Fibroblast of mammary gland (primary cell): ENCODE measurements around the gene LYVE1.

Experiments
- DNase-seq: peaks from one replicate; pipeline ENCODE4 v3.0.0-alpha.2; 2010; ENCODE audit warnings: low read depth
- H3K4me3 ChIP-seq: 2 replicates; pipeline ENCODE4 v1.5.1; 2011; ENCODE audit warnings: low read depth, mild to moderate bottlenecking, low read length, moderate library complexity; ENCODE audit not compliant: control insufficient read depth
- TF ChIP-seq, protein P1 (sequence below): conservative IDR thresholded peaks from 2 replicates; pipeline ENCODE4 v1.5.1; 2011; ENCODE audit warnings: low read depth, low read length, inconsistent platforms; ENCODE audit not compliant: control insufficient read depth, insufficient read depth

LYVE1 gene

DNA sequence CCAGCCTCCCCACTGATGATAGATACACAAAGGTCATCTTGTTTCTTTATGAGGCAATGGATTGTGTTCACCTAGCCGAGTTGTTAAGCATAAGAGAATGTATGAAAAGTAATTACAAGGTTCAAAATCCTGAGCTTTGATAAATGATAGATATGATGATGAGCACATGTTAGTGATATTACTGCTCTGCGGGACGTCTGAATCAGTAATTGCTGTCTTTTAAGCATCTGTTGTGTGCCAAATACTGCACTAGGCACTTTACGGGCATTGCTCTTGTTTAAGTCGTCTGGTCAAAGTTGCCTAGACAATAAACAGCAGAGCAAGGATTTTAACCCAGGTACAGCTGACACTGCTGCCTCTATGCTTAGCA is 26.9 kb downstream of the LYVE1 start:
- TF ChIP-seq, protein P1, sequence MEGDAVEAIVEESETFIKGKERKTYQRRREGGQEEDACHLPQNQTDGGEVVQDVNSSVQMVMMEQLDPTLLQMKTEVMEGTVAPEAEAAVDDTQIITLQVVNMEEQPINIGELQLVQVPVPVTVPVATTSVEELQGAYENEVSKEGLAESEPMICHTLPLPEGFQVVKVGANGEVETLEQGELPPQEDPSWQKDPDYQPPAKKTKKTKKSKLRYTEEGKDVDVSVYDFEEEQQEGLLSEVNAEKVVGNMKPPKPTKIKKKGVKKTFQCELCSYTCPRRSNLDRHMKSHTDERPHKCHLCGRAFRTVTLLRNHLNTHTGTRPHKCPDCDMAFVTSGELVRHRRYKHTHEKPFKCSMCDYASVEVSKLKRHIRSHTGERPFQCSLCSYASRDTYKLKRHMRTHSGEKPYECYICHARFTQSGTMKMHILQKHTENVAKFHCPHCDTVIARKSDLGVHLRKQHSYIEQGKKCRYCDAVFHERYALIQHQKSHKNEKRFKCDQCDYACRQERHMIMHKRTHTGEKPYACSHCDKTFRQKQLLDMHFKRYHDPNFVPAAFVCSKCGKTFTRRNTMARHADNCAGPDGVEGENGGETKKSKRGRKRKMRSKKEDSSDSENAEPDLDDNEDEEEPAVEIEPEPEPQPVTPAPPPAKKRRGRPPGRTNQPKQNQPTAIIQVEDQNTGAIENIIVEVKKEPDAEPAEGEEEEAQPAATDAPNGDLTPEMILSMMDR, result no peak
- peak overlapping the region; percentile 85 for H3K4me3 ChIP-seq
- DNase-seq, result no peak

DNA sequence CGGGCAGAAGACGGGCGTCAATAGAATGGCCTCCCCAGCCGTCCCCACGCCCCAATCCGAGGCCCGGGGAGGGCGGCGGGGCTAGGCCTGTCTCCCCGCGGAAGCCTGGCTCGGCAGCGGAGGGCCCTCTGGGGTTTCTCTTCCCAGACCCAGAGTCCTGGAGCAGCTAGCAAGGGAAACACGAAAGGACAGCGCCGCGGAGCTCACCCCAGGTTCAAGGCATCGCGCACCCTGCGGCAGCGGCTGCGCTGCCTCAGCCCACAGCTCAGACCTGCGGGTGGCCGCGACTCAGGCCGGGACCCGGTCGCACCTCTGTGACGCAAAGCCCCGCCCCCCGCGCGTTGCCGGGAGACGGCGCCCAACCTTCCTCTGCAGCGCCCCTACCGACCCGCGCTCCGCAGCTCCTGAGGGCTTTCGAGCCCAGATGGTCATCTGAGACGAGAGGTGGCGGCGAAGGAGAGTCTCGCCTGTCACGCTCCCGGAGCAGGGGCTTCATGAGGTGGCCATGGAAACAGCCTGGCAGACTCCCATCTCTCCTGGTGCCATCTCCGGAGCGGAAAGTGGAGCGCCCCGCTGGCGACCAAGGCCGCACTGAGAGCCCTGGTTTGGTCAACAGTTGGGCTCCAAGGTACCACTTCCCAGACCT is 27.4 kb downstream of the LYVE1 start, which contains the start of gene RNF141:
Gene RNF141, minus strand, starts transcription at position 273 of the 646 bp plus-strand sequence. CDS start 7,029 bp downstream, outside the sequence.
- H3K4me3 ChIP-seq, result peak within 1 kb of the TSS; percentile 85
- TF ChIP-seq, protein P1, result peak; percentile 62

DNA sequence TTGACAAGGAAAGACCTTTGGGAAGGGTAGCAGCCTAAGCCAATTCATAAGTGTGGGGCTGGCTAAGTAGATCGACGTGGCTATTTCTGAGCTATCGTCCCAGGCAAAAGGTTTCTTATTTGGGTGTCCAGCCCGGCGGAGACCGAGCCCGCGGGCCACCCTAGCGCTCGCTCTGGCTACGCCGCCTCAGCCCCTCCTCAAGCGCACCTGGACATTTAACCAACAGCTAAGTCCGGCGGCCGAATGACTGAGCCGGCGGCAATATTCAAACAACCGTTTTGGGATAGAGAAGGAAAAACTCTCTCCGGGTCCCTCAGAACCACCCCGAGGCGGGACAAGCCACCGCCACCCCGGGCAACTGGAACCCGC is 27.9 kb downstream of the LYVE1 start:
- H3K4me3 ChIP-seq, result peak overlapping the region; percentile 85
- TF ChIP-seq, protein P1, result no peak
- DNase-seq, result peak; percentile 12

More for the DNA sequence above, 27.4 kb downstream of the LYVE1 start, which contains the start of gene RNF141:
- peak; percentile 83 for DNase-seq

DNA sequence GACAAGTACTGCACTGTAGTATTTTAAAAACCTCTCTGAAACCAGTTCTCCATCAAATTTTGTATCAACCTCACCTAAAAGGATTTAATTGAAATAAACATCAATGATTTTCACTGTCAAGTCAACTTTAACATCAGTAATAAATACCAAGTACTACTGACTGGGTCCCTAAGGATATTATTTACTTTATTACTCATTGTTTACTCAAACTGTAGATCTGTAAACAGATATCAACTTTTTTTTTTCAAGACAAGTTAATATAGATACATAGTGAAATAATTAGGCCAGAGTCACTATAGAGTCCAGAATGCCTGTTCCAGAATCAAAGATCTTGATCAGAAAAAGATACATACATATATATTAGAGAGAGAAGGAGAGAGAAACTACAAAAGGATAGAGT is 29.1 kb downstream of the LYVE1 start:
- H3K4me3 ChIP-seq, result no peak overlapping the region
- TF ChIP-seq, protein P1, result no peak
- no peak for DNase-seq

DNA sequence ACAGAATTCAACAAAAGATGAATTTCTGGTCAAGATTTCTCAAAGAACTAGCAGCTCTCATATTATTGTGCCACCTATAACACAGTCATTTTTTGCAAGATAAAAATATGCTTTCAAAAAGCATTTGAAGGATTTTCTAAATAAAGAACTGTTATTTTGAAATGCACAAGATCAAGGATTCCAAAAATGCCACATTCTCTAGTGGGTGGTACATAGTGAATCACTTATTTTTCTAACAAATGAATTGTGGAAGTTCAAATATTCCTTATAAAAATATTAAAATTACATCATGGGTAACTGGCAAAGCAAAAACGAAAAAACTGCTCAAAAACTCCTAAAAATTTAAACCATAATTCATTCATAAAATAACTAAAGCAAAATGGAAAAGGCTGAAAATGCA is 29.5 kb downstream of the LYVE1 start:
- TF ChIP-seq, protein P1, result no peak
- no peak overlapping the region for H3K4me3 ChIP-seq
- no peak for DNase-seq

DNA sequence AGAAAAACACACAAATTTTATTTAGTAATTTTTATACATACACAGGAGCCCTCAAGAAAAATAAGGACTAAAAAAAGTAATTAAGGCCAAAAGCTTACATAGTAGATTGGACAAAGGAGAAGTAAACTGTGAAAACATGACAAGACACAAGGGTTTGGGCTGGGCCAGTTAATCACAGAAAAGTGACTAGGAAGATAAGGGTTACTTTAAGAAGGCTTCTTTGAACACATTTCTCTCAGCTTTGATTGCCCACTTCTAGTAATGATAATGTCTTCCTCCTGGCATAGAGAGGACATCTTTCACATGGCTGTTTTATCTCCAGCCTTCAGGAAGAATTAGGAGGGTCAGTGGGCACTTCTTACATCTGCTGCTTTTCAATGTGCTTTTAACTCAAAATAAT is 30.9 kb downstream of the LYVE1 start:
- H3K4me3 ChIP-seq, result no peak overlapping the region
- TF ChIP-seq, protein P1, result no peak
- DNase-seq, result no peak
